Adrenal gland (tissue), 5 donors: ENCODE data around the gene WSB1.

Experiments
- CTCF ChIP-seq, 6 experiments: fragments of 450-650 bp in 4 of 6; fragments of 200-600 bp in 2 of 6; sonication (generic) in 1 of 6; IDR thresholded peaks; 1 replicate in 5 of 6; 2 replicates in 1 of 6; pipeline versions ENCODE4 v1.5.1 to v1.8.0; 2016 to 2021; ENCODE audit warnings: antibody characterized with exemption in 6 of 6, mild to moderate bottlenecking in 2 of 6, moderate library complexity in 1 of 6
- POLR2A ChIP-seq, 2 donors: fragments of 450-650 bp; IDR thresholded peaks; one replicate each; pipeline ENCODE4 v1.6.1; 2017; ENCODE audit warnings: antibody characterized with exemption in 2 of 2, mild to moderate bottlenecking in 2 of 2, moderate library complexity in 1 of 2
- donor health status: DM: no; HTN: no; CAD: no.

- TF ChIP-seq CTCF (IDR thresholded peaks at IDR 0.05) (no peak), POLR2A (IDR thresholded peaks at IDR 0.05) (no peak)
These were observed 47.1 kb downstream of the WSB1 start for GRCh38 chr17:27341041-27341471.
